ENCODE data around the gene GNL2.

DNA sequence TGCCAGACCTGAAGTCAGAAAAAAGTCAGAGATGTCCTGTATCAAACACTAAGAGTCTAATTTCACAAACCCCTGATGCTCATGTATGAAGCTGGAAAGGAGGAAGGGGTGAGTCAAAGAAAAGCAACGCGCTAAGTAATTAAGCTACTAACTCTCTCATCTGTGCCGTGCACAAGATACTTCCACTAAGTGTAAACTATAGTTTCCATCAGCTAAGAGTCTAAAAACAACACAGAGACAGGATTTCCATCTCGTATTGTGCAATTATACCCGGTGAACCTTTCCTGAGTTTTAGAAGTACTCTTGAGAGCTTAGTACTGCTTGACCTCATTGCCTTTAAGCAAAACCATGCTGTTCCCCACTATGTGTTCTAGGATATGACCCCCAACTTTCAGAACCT is 20.0 kb downstream of the GNL2 start:
- TF ChIP-seq, protein P1, sequence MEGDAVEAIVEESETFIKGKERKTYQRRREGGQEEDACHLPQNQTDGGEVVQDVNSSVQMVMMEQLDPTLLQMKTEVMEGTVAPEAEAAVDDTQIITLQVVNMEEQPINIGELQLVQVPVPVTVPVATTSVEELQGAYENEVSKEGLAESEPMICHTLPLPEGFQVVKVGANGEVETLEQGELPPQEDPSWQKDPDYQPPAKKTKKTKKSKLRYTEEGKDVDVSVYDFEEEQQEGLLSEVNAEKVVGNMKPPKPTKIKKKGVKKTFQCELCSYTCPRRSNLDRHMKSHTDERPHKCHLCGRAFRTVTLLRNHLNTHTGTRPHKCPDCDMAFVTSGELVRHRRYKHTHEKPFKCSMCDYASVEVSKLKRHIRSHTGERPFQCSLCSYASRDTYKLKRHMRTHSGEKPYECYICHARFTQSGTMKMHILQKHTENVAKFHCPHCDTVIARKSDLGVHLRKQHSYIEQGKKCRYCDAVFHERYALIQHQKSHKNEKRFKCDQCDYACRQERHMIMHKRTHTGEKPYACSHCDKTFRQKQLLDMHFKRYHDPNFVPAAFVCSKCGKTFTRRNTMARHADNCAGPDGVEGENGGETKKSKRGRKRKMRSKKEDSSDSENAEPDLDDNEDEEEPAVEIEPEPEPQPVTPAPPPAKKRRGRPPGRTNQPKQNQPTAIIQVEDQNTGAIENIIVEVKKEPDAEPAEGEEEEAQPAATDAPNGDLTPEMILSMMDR (conservative IDR thresholded peaks at IDR 0.05) = no peak
- no peak for TF ChIP-seq EZH2 (IDR thresholded peaks at IDR 0.05; ENCODE audit: low read depth)

Data from PC-9 (cell line).